GM12865 (cell line): Measurements from ENCODE around the gene PRKAR1B.

Source experiments
- DNase-seq: peaks from one replicate; pipeline ENCODE4 v3.0.0; 2010; ENCODE audit warnings: low read depth
- H3K4me3 ChIP-seq: 2 replicates; pipeline ENCODE4 v1.5.1; 2011; ENCODE audit warnings: mild to moderate bottlenecking, low read depth, low read length, control low read depth
- TF ChIP-seq, protein P1 (sequence below): IDR thresholded peaks from 2 replicates; pipeline ENCODE4 v1.5.1; 2011; ENCODE audit warnings: low read length, control low read depth, low read depth, inconsistent platforms; ENCODE audit not compliant: insufficient read depth; ENCODE audit errors: missing control alignments

PRKAR1B gene

DNA sequence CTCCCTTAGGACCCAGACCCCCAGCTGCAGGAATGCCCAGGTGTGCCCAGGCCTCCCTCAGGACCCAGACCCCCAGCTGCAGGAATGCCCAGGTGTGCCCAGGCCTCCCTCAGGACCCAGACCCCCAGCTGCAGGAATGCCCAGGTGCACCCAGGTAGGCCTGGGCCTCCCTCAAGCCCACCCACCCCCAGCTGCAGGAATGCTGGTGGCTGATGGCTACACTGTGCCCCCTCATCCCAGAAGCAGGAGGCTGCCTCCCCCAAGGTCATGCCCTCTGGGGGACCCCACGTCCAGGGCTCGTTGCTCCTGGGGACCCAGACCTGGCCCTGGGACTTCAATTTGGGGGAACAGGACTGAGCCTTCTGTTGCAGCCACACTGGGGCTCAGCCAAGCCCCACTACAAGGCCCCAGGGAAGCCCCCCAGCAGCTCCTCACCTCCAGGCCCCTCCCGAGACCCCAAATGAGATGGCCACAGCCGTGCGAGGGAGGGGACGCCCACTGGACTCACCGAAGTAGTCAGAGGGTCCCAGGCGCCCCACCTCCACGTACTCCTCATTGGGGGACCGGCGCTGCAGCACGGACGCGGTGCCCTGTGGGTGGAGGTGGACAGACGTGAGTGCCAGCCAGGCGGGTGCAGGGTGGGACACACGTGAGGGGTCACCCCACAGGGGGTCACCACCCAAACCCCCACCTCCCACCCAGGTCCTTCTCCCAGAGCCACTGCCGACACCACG is 176.0 kb downstream of the PRKAR1B start:
- H3K4me3 ChIP-seq, result no peak overlapping the region
- TF ChIP-seq, protein P1, sequence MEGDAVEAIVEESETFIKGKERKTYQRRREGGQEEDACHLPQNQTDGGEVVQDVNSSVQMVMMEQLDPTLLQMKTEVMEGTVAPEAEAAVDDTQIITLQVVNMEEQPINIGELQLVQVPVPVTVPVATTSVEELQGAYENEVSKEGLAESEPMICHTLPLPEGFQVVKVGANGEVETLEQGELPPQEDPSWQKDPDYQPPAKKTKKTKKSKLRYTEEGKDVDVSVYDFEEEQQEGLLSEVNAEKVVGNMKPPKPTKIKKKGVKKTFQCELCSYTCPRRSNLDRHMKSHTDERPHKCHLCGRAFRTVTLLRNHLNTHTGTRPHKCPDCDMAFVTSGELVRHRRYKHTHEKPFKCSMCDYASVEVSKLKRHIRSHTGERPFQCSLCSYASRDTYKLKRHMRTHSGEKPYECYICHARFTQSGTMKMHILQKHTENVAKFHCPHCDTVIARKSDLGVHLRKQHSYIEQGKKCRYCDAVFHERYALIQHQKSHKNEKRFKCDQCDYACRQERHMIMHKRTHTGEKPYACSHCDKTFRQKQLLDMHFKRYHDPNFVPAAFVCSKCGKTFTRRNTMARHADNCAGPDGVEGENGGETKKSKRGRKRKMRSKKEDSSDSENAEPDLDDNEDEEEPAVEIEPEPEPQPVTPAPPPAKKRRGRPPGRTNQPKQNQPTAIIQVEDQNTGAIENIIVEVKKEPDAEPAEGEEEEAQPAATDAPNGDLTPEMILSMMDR, result no peak
- DNase-seq, result no peak

DNA sequence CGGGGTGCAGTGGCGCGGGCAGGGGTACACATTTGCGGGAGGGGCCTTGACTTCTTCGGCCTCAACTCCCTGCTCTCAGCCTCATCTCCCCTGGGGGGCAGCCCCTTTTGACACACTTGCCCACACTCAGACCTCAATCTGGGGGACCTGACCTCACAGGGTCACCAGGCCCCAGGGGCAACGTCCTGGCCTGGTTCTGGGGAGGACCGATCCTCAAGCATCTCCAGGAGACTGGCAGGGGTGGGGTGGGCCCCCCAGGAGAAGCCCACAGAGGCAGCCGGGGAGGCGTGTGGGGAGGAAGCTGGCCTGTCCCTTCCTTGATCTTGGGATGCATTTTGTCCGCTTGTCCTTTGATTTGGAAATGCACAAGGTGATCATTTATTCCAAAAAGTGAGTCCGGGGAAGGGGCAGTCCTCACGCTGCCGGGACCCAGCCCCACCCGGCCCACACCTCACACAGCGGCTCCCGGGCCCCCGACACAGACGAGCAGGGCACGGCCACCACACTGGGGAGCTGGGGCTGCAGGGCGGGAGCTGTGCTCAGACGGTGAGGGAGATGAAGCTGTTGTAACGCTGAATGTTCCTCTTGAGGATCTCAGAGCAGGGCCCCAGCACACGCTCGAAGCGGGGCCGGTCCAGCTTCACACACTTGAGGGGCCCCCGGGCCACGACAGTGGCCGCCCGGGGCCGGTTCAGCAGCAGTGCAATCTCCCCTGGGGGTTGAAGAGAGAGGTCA is 177.0 kb downstream of the PRKAR1B start:
- DNase-seq, result no peak
- TF ChIP-seq, protein P1, result no peak
- H3K4me3 ChIP-seq, result no peak overlapping the region

DNA sequence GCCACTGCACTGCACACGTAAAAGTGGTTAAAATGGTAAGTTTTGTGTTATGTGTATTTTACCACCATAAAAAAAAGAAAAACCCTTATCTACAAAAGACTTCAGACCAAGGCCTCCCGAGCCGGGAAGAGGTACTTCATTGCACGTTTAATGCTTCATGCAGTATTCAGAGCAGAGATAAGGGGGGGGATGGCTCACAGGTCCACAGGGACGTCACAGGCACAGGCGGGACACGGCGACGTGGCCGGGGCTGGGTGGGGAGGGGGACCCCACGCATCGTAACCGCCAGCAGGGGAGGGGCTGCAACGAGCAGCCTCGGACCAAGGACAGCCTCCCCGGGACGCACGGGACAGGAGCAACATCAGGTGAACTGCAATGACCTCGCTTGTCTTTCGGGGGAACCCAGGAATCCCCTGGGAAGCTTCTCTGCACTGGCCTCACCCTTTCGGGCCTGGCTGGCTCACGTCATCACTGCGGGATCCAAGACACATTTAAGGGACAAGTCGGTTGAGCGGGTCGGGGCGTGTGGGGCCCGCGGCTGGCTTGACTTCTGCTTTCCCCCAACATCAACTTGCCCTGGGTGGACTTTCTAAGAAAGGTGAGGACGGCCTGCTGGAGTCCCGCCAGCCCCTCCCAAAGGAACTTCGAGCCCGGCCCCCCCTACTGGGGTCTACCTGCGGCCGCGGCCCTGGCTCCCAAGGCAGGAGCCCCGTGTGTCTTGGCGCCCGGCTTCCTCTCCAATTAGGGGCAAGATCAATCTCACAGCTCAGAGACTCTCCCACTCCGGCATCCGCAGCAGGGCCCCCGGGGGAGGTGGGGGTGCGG is 177.8 kb downstream of the PRKAR1B start:
- TF ChIP-seq, protein P1, result no peak
- DNase-seq, result no peak
- no peak overlapping the region for H3K4me3 ChIP-seq

DNA sequence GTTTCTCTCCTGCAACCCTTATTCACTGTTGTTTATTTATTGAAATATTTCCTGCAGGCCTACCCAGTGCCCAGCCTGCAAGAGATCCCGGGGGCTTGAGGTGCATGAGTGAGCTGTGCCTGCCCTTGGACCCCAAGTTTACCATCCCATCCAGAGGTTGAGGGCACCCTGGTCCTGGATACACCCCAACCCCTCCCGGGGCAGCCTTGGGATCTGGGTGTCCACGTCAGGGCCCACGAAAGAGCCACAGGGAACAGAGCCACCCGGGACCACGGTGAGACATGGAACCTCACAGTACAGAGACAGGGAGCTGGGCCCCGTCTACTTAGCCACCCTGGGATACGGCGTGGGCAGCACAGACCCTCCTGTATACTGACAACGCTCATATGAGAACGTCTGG is 178.7 kb downstream of the PRKAR1B start:
- H3K4me3 ChIP-seq, result no peak overlapping the region
- DNase-seq, result no peak
- TF ChIP-seq, protein P1, result no peak

DNA sequence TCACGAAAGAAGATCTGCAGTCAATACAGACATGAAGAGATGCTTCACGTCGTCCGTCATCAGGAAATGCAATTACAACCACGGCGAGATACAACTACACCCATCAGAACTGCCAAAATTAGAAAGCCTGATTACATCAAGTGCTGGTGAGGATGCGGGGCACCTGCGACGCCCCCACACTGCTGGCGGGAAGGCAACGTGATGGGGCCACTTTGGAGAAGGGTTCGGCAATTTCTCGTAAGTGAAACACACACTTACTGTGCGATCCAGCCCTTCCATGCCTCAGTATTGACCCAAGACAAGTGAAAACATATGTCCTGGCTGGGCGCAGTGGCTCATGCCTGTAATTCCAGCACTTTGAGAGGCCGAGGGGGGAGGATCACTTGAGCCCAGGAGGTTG is 181.6 kb downstream of the PRKAR1B start:
- TF ChIP-seq, protein P1, result no peak
- no peak overlapping the region for H3K4me3 ChIP-seq
- no peak for DNase-seq

DNA sequence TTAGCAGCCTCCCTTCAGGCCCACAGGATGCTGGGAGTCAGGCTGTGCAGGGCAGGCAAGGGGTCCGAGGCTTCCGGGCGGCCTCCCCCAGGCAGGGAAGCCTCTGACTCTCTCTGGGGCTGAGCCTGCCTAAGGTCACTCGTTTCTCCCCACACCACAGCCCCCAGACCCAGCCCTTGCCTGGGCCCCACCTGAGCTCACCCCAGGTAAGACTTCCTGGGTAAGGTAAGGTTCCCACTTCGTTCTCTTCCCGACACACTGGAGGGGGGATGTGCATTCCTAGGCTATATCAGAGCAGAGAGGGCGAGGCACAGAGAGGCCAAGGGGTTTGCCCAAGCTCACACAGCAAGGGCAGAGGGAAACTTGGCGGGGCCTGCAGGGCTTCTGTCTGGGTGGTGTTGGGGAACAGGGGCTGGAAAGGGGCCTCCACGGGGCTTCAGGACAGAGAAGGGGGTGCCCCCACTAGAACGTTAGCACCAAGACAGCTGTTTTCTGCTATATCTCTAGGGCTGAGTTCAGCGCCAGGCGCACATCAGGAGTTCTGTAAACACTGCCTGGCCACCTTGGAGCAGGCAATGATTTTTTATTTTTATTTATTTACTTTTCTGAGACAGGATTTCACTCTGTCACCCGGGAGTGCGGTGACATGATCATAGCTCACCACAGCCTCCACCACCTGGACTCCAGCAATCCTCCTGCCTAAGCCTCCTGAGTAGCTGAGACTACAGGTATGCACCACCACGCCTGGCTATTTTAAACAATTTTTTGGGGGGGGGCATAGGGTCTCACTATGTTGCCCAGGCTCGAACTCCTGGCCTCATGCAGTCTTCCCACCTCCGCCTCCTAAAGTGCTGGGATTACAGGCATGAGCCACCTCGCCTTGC is 182.5 kb downstream of the PRKAR1B start:
- DNase-seq, result no peak
- no peak overlapping the region for H3K4me3 ChIP-seq
- TF ChIP-seq, protein P1, result no peak
